HepG2 (cell line): ENCODE measurements around the gene NACC2. TPM values are rescaled to one million over a fixed set of nuclear protein-coding genes. Genes with fewer than 3 reads are reported as not detected.

Experiments
- ATAC-seq: fragments of 200-7000 bp; cut with Tn5 transposase; 3 replicates; pipeline ENCODE4 v1.9.1; 2020; ENCODE audit warnings: mild to moderate bottlenecking, moderate library complexity
- BruUV-seq: library from RNA; stranded (reverse); fragments of 400-500 nt; replicated peaks from 2 replicates; lab custom pipeline; 2021; lab: Mats Ljungman, UMichigan
- CTCF ChIA-PET: fragments of 300-600 bp; formaldehyde crosslinking; extraction: SDS; loops from one replicate; lab custom pipeline; 2021; ENCODE audit warnings: low total read pairs, inconsistent platforms, low intra/inter-chr PET ratio; lab: Yijun Ruan, JAX
- POLR2A ChIA-PET: fragments of 350-600 bp; sonication (Branson Sonifier 250); formaldehyde crosslinking; loops from one replicate; lab custom pipeline; 2020; ENCODE audit warnings: antibody characterized with exemption, inconsistent platforms; lab: Yijun Ruan, JAX
- DNase-seq: peaks from one replicate; pipeline ENCODE4 v3.0.0-alpha.2; 2015; ENCODE audit warnings: low spot score
- FAIRE-seq: peaks from 3 replicates; lab custom pipeline; 2011; peaks lifted over from hg19 to GRCh38; lab: Jason Lieb, UNC
- H2AFZ ChIP-seq: one replicate; pipeline ENCODE4 v1.6.1; 2011; ENCODE audit warnings: low read length, inconsistent platforms
- H3K27ac ChIP-seq: fragments of 300-600 bp; 3 replicates; pipeline ENCODE4 v1.8.0; 2011; ENCODE audit warnings: mixed run types, mild to moderate bottlenecking, mixed read lengths, low read length, inconsistent platforms; ENCODE audit not compliant: insufficient read depth; ENCODE audit errors: extremely low read length
- H3K27me3 ChIP-seq, 2 experiments: fragments of 200-600 bp in 1 of 2; 2 replicates in 1 of 2; 3 replicates in 1 of 2; pipeline versions ENCODE4 v1.6.0 to v1.8.0; 2011; ENCODE audit warnings: low read length in 2 of 2, mild to moderate bottlenecking in 2 of 2, moderate library complexity in 2 of 2, inconsistent platforms in 1 of 2; ENCODE audit not compliant: insufficient read depth in 2 of 2, control insufficient read depth in 1 of 2
- H3K36me3 ChIP-seq, 2 experiments: fragments of 200-600 bp in 1 of 2; replicated peaks in 1 of 2; 2 replicates in 1 of 2; 3 replicates in 1 of 2; pipeline versions ENCODE4 v1.5.1 to v1.8.0; 2011; ENCODE audit warnings: low read length in 2 of 2, inconsistent platforms in 1 of 2; ENCODE audit not compliant: insufficient read depth in 2 of 2, control insufficient read depth in 1 of 2
- H3K4me1 ChIP-seq: 2 replicates; pipeline ENCODE4 v1.5.1; 2012; ENCODE audit warnings: low read length, inconsistent platforms; ENCODE audit not compliant: insufficient read depth
- H3K4me2 ChIP-seq: 2 replicates; pipeline ENCODE4 v1.6.0; 2011; ENCODE audit warnings: low read depth, low read length, inconsistent platforms
- H3K4me3 ChIP-seq, 3 experiments: fragments of 200-600 bp in 1 of 3; sonication (generic), shearing (Covaris generic) in 1 of 3; replicated peaks in 1 of 3; 2 replicates each; pipeline ENCODE4 v1.5.1; 2011 to 2016; ENCODE audit warnings: low read length in 3 of 3, inconsistent platforms in 2 of 3, low read depth in 2 of 3, mild to moderate bottlenecking in 2 of 3, control low read depth in 1 of 3, mixed read lengths in 1 of 3; ENCODE audit not compliant: insufficient read depth in 1 of 3
- H3K79me2 ChIP-seq: one replicate; pipeline ENCODE4 v1.6.1; 2011; ENCODE audit warnings: low read length, inconsistent platforms; ENCODE audit not compliant: insufficient read depth
- H3K9ac ChIP-seq: 2 replicates; pipeline ENCODE4 v1.6.0; 2011; ENCODE audit warnings: mild to moderate bottlenecking, low read depth, low read length, inconsistent platforms; ENCODE audit not compliant: insufficient read depth
- H3K9me3 ChIP-seq: 2 replicates; pipeline ENCODE4 v1.5.1; 2012; ENCODE audit warnings: mild to moderate bottlenecking, low read length
- H4K20me1 ChIP-seq: 2 replicates; pipeline ENCODE4 v1.6.0; 2011; ENCODE audit warnings: inconsistent platforms, mild to moderate bottlenecking, low read length, moderate library complexity; ENCODE audit not compliant: insufficient read depth
- ELF3 ChIP-seq: IDR thresholded peaks from 2 replicates; pipeline ENCODE4 v1.6.1; 2016; ENCODE audit warnings: missing genetic modification reagents, missing compliant biosample characterization
- PITX1 ChIP-seq: sonication (generic); formaldehyde crosslinking; IDR thresholded peaks from 2 replicates; pipeline ENCODE4 v1.5.1; 2020; ENCODE audit warnings: mild to moderate bottlenecking, missing genetic modification reagents
- ZBTB21 ChIP-seq: sonication (generic); formaldehyde crosslinking; IDR thresholded peaks from 2 replicates; pipeline ENCODE4 v1.4.0; 2020; ENCODE audit warnings: missing genetic modification reagents
- ZFP36 ChIP-seq: fragments of 150-350 bp; IDR thresholded peaks from 2 replicates; pipeline ENCODE4 v1.6.1; 2018; ENCODE audit warnings: borderline replicate concordance, low read length, low read depth; ENCODE audit not compliant: partially characterized antibody
- ZNF446 ChIP-seq: sonication (generic); formaldehyde crosslinking; IDR thresholded peaks from 2 replicates; pipeline ENCODE4 v1.5.0; 2020; ENCODE audit warnings: mild to moderate bottlenecking, missing genetic modification reagents
- ZNF530 ChIP-seq: sonication (generic); formaldehyde crosslinking; IDR thresholded peaks from 2 replicates; pipeline ENCODE4 v1.5.0; 2020; ENCODE audit warnings: low read depth, mild to moderate bottlenecking, missing genetic modification reagents
- ZNF740 ChIP-seq: sonication (generic); formaldehyde crosslinking; IDR thresholded peaks from 2 replicates; pipeline ENCODE4 v1.4.0; 2020; ENCODE audit warnings: missing genetic modification reagents
- WGBS: methylation state at CpG from one replicate; pipeline ENCODE4 v1.1.6; 2017; ENCODE audit warnings: low lambda C conversion rate; 5-methylcytosine and 5-hydroxymethylcytosine counted together
- in situ Hi-C: cut with HindIII; loops from 2 replicates; pipeline ENCODE4 v1.10.0; 2017; ENCODE audit warnings: low pct_unique_long_range_greater_than_20kb; ENCODE audit not compliant: extremely low pct_ligation_motif_present
- intact Hi-C: fragments of 100-400 bp; cut with micrococcal nuclease; formaldehyde crosslinking; loops from one replicate; pipeline ENCODE4 v1.10.0; 2022; ENCODE audit not compliant: unreplicated experiment
- polyA plus RNA-seq, 8 experiments: library from polyadenylated mRNA; depleted of rRNA in 3 of 8; stranded (reverse) in 7 of 8; unstranded in 1 of 8; fragments of >200 nt; fragmentation: Illumina TruSeq in 4 of 8; extraction: Trizol in 4 of 8; gene quantifications; 2 replicates each; pipeline versions ENCODE4 v1.2.1 to v1.2.3, GENCODE V29; 2011 to 2016; ENCODE audit warnings: low read depth in 4 of 8, missing spikeins in 1 of 8, mixed read lengths in 1 of 8; ENCODE audit not compliant: insufficient read depth in 1 of 8
- total RNA-seq, 5 experiments: library from RNA; depleted of rRNA; stranded (reverse); fragments of >200 nt; fragmentation: Illumina TruSeq; extraction: Trizol; gene quantifications; 2 replicates each; pipeline ENCODE4 v1.2.3, GENCODE V29; 2016; ENCODE audit warnings: low read depth in 1 of 5
- TF ChIP-seq, protein P1 (sequence below): sonication (generic); formaldehyde crosslinking; IDR thresholded peaks from 2 replicates; pipeline ENCODE4 v1.5.0; 2020; ENCODE audit warnings: missing genetic modification reagents, mild to moderate bottlenecking, borderline replicate concordance
- TF ChIP-seq, protein P2 (sequence below): sonication (generic); formaldehyde crosslinking; IDR thresholded peaks from 2 replicates; pipeline ENCODE4 v1.5.0; 2020; ENCODE audit warnings: missing genetic modification reagents

The NACC2 gene
- total and polyA plus RNA-seq, 2 of the 13 experiments (the other 11 are each of a cell fraction or from before 2014, with no cell fraction given): 5.9 to 12.3 TPM

GRCh38 chr9:135965124-135965756 lies 129.8 kb downstream of the NACC2 start:
- in situ Hi-C loops (loop anchor here (10.0 kb wide), 1 partner anchor 140 kb away; no protein-coding TSS in a partner anchor), intact Hi-C loops (no loop called here)
- WGBS: 12% methylated on average over 9 of the region's 11 CpGs
- BruUV-seq: no TSS peak
- ChIA-PET CTCF (no interaction called here), POLR2A (no interaction called here)
- Histone ChIP-seq H2AFZ (no peak overlapping the region), H4K20me1 (peaks cover 3% of the 10 kb centered on the region; the same call in 1 of the 2 replicates), H3K4me2 (no peak overlapping the region), H3K4me1 (peaks cover 15% of the 10 kb centered on the region), H3K9ac (no peak overlapping the region), H3K9me3 (no peaks in the 10 kb centered on the region), H3K27me3 (peaks cover 7 to 37% of the 10 kb centered on the region in 2 experiments; a peak in 3 of 5 replicates), H3K79me2 (peaks cover 5% of the 10 kb centered on the region), H3K27ac (no peak overlapping the region), H3K4me3 (no peak overlapping the region), H3K36me3 (no peaks in the 10 kb centered on the region)
- FAIRE-seq (no peak), DNase-seq (no peak), ATAC-seq (no peak)
- TF ChIP-seq, protein P1, sequence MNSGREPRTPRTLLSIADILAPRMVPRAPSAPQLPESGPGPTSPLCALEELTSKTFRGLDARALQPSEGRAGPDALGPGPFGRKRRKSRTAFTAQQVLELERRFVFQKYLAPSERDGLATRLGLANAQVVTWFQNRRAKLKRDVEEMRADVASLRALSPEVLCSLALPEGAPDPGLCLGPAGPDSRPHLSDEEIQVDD (CRISPR knock-in tag): no peak
- no peak for TF ChIP-seq ELF3 (CRISPR knock-in tag)
- TF ChIP-seq ZFP36: peak; percentile 36
- no peak for TF ChIP-seq PITX1 (CRISPR knock-in tag)

DNA sequence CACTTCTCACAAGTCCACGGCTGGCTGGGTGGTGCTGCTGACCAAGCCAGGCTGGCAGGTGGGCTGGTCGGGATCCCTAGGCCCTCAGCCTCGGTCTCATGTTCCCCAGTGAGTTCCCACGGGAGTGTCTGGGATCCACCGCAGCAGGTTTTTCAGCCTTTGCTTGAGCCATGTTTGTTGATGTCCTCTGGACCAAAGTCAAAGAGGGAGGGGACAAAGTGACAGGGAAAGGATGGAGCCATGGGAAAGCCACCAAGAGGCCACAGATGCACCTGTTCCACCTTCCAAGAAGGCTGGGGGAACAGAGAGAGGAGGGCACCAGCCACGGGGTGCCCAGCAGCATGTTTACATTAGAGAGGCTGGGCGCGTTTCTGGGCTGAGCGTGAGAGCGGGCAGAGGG lies 131.2 kb downstream of the NACC2 start:
- no peak for ATAC-seq
- intact Hi-C loops: no loop called here
- WGBS: 52% methylated on average over 7 of the region's 10 CpGs
- no peak overlapping the region for H3K9ac ChIP-seq
- H2AFZ ChIP-seq: no peak overlapping the region
- no peak overlapping the region for H3K4me2 ChIP-seq
- H3K27me3 ChIP-seq: peaks cover 7 to 30% of the 10 kb centered on the region in 2 experiments; a peak in 3 of 5 replicates
- in situ Hi-C loops: loop anchor here (10.0 kb wide), 1 partner anchor 141 kb away; no protein-coding TSS in a partner anchor
- no peak overlapping the region for H3K4me3 ChIP-seq
- peaks cover 3% of the 10 kb centered on the region for H4K20me1 ChIP-seq
- no peak overlapping the region for H3K27ac ChIP-seq
- peaks cover 28% of the 10 kb centered on the region for H3K4me1 ChIP-seq
- ChIA-PET CTCF (no interaction called here), POLR2A (no interaction called here)
- H3K79me2 ChIP-seq: peaks cover 18% of the 10 kb centered on the region
- H3K36me3 ChIP-seq: no peaks in the 10 kb centered on the region
- no peaks in the 10 kb centered on the region for H3K9me3 ChIP-seq
- DNase-seq: no peak
- no peak for FAIRE-seq
- no TSS peak for BruUV-seq
- no peak for TF ChIP-seq ZNF740 (CRISPR knock-in tag)
- no peak for TF ChIP-seq ZNF446 (CRISPR knock-in tag)
- TF ChIP-seq, protein P2, sequence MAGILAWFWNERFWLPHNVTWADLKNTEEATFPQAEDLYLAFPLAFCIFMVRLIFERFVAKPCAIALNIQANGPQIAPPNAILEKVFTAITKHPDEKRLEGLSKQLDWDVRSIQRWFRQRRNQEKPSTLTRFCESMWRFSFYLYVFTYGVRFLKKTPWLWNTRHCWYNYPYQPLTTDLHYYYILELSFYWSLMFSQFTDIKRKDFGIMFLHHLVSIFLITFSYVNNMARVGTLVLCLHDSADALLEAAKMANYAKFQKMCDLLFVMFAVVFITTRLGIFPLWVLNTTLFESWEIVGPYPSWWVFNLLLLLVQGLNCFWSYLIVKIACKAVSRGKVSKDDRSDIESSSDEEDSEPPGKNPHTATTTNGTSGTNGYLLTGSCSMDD: no peak
- TF ChIP-seq ZBTB21 (CRISPR knock-in tag): no peak
- TF ChIP-seq ZNF530: no peak
- TF ChIP-seq, protein P1 (CRISPR knock-in tag): no peak
